Measurements from ENCODE around the gene NHSL1.

Gene NHSL1

DNA sequence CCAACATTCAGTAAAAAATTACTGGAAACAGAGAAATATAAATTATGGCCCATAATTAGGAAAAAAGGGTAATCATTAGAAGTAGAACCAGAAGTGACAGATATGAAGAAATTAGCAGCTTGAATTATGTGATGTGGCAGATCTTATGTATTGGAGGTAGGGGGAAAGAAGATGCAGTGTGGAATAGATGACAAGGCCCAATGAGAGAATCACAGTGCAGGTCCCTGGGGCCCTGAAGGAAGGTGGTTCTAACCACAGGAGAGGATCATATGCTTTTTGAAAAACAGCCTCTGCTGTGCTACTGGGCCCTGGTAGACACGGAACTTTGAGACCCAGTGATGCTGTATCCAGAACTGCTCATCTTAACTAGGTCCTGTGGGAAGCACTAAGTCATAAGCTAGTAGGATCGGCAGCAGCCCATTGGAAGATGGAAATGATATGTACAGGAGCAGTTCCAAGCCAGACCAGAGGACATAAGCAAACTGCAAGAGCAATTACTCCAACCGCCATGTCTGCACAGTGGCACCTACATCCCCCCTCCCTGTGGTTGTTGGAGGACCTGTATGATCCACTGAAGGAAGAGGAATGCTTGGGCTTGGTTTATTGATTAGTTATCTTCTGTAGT is 81.1 kb downstream of the NHSL1 start:
- no peak for TF ChIP-seq EZH2phosphoT487 (IDR thresholded peaks at IDR 0.05; ENCODE audit: borderline replicate concordance, low read length)
- no peak overlapping the region for H3K27ac ChIP-seq (ENCODE audit: low read depth, low read length)
- no peaks in the 10 kb centered on the region for H4K20me1 ChIP-seq (ENCODE audit: control insufficient read depth, insufficient read depth, low read depth, low read length)
- H3K4me1 ChIP-seq (ENCODE audit: control insufficient read depth, low read length): no peaks in the 10 kb centered on the region
- no peaks in the 10 kb centered on the region for H3K9me3 ChIP-seq (ENCODE audit: control insufficient read depth, insufficient read depth, low read length)
- H3K36me3 ChIP-seq (ENCODE audit: control insufficient read depth, low read length): peaks cover 5% of the 10 kb centered on the region; the same call in 1 of the 2 replicates
- no peak overlapping the region for H3K4me2 ChIP-seq (ENCODE audit: low read length)
- no peak overlapping the region for H3K4me3 ChIP-seq (ENCODE audit: low read length)
- no peaks in the 10 kb centered on the region for H3K79me2 ChIP-seq (ENCODE audit: control insufficient read depth, low read length)
- no peaks in the 10 kb centered on the region for H3K9me2 ChIP-seq (replicated peaks; ENCODE audit: control insufficient read depth, low read length)
- no peaks in the 10 kb centered on the region for H3K27me3 ChIP-seq (ENCODE audit: control insufficient read depth, low read length)
- no peaks in the 10 kb centered on the region for H3F3A ChIP-seq (ENCODE audit: control insufficient read depth, insufficient read depth)

- no peak for TF ChIP-seq EZH2phosphoT487 (IDR thresholded peaks at IDR 0.05; ENCODE audit: borderline replicate concordance, low read length)
- TF ChIP-seq, protein P1, sequence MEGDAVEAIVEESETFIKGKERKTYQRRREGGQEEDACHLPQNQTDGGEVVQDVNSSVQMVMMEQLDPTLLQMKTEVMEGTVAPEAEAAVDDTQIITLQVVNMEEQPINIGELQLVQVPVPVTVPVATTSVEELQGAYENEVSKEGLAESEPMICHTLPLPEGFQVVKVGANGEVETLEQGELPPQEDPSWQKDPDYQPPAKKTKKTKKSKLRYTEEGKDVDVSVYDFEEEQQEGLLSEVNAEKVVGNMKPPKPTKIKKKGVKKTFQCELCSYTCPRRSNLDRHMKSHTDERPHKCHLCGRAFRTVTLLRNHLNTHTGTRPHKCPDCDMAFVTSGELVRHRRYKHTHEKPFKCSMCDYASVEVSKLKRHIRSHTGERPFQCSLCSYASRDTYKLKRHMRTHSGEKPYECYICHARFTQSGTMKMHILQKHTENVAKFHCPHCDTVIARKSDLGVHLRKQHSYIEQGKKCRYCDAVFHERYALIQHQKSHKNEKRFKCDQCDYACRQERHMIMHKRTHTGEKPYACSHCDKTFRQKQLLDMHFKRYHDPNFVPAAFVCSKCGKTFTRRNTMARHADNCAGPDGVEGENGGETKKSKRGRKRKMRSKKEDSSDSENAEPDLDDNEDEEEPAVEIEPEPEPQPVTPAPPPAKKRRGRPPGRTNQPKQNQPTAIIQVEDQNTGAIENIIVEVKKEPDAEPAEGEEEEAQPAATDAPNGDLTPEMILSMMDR (IDR thresholded peaks at IDR 0.05; ENCODE audit: low read depth, low read length, poor library complexity, severe bottlenecking): no peak
- Histone ChIP-seq H3K4me2 (ENCODE audit: low read length) (no peak overlapping the region), H3F3A (ENCODE audit: control insufficient read depth, insufficient read depth) (no peaks in the 10 kb centered on the region), H3K4me3 (ENCODE audit: low read length) (no peak overlapping the region), H3K4me1 (ENCODE audit: control insufficient read depth, low read length) (no peaks in the 10 kb centered on the region), H3K36me3 (ENCODE audit: control insufficient read depth, low read length) (peaks cover 11% of the 10 kb centered on the region), H3K27ac (ENCODE audit: low read depth, low read length) (no peak overlapping the region), H3K79me2 (ENCODE audit: control insufficient read depth, low read length) (no peaks in the 10 kb centered on the region), H4K20me1 (ENCODE audit: control insufficient read depth, insufficient read depth, low read depth, low read length) (no peaks in the 10 kb centered on the region), H3K27me3 (ENCODE audit: control insufficient read depth, low read length) (no peaks in the 10 kb centered on the region), H3K9me2 (replicated peaks; ENCODE audit: control insufficient read depth, low read length) (no peaks in the 10 kb centered on the region), H3K9me3 (ENCODE audit: control insufficient read depth, insufficient read depth, low read length) (no peaks in the 10 kb centered on the region)
Observed at GRCh38 chr6:138417493-138418117, 81.7 kb downstream of the NHSL1 start.

DNA sequence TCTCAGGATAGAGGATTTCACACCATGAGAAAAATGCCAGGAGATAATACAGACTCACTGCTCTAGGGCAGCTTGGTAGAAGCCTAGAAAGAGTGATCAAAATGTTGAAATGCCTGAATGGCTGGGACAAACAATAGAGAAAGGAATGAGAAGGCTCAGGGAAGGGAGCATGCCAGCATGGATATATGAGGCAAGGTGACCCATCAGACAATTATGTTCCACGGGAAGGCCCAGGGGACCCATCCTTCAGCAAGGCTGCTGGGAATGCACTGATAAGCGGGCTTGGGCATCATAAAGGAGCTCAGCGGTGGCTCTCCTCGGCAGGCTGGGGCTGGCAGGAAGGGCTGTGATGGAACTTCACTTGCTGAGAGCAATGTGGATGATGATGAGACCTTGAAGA is 83.1 kb downstream of the NHSL1 start:
- no peaks in the 10 kb centered on the region for H3K79me2 ChIP-seq (ENCODE audit: control insufficient read depth, low read length)
- H4K20me1 ChIP-seq (ENCODE audit: control insufficient read depth, insufficient read depth, low read depth, low read length): no peaks in the 10 kb centered on the region
- H3K4me1 ChIP-seq (ENCODE audit: control insufficient read depth, low read length): no peaks in the 10 kb centered on the region
- no peaks in the 10 kb centered on the region for H3K27me3 ChIP-seq (ENCODE audit: control insufficient read depth, low read length)
- H3K36me3 ChIP-seq (ENCODE audit: control insufficient read depth, low read length): peaks cover 11% of the 10 kb centered on the region
- TF ChIP-seq, protein P1 (IDR thresholded peaks at IDR 0.05; ENCODE audit: low read depth, low read length, poor library complexity, severe bottlenecking): no peak
- no peak for TF ChIP-seq EZH2phosphoT487 (IDR thresholded peaks at IDR 0.05; ENCODE audit: borderline replicate concordance, low read length)
- no peaks in the 10 kb centered on the region for H3K9me2 ChIP-seq (replicated peaks; ENCODE audit: control insufficient read depth, low read length)
- H3F3A ChIP-seq (ENCODE audit: control insufficient read depth, insufficient read depth): no peaks in the 10 kb centered on the region
- H3K9me3 ChIP-seq (ENCODE audit: control insufficient read depth, insufficient read depth, low read length): no peaks in the 10 kb centered on the region
- H3K4me3 ChIP-seq (ENCODE audit: low read length): no peak overlapping the region
- no peak overlapping the region for H3K27ac ChIP-seq (ENCODE audit: low read depth, low read length)
- H3K4me2 ChIP-seq (ENCODE audit: low read length): no peak overlapping the region

DNA sequence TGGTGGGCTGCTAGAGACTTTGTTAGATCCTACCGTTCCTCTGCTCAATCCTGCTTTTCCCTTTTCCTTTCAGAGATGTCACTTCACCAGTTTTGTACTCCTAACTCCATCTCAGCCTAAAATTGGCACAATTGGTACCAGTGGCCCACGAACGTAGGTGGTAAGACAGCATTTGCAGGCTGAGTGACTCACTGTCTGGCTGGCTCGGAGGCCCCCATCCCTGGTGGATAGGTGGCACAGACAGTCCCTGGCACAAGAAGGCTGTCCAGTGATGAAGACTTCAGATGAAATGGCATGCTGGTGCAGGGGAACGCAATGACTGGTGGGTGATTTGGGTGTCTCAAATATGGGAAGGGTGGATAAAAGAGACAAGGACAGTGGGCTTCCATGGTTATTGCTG is 84.2 kb downstream of the NHSL1 start:
- no peak overlapping the region for H3K27ac ChIP-seq (ENCODE audit: low read depth, low read length)
- H3K36me3 ChIP-seq (ENCODE audit: control insufficient read depth, low read length): peaks cover 14% of the 10 kb centered on the region
- H3K9me2 ChIP-seq (replicated peaks; ENCODE audit: control insufficient read depth, low read length): no peaks in the 10 kb centered on the region
- H3K4me1 ChIP-seq (ENCODE audit: control insufficient read depth, low read length): no peaks in the 10 kb centered on the region
- no peaks in the 10 kb centered on the region for H3K27me3 ChIP-seq (ENCODE audit: control insufficient read depth, low read length)
- no peaks in the 10 kb centered on the region for H4K20me1 ChIP-seq (ENCODE audit: control insufficient read depth, insufficient read depth, low read depth, low read length)
- H3K9me3 ChIP-seq (ENCODE audit: control insufficient read depth, insufficient read depth, low read length): no peaks in the 10 kb centered on the region
- no peaks in the 10 kb centered on the region for H3K79me2 ChIP-seq (ENCODE audit: control insufficient read depth, low read length)
- no peak for TF ChIP-seq EZH2phosphoT487 (IDR thresholded peaks at IDR 0.05; ENCODE audit: borderline replicate concordance, low read length)
- TF ChIP-seq, protein P1 (IDR thresholded peaks at IDR 0.05; ENCODE audit: low read depth, low read length, poor library complexity, severe bottlenecking): no peak
- H3F3A ChIP-seq (ENCODE audit: control insufficient read depth, insufficient read depth): no peaks in the 10 kb centered on the region
- no peak overlapping the region for H3K4me3 ChIP-seq (ENCODE audit: low read length)
- H3K4me2 ChIP-seq (ENCODE audit: low read length): no peak overlapping the region
